WTC11 (cell line): ENCODE measurements around the gene SCN4A. TPM values are rescaled to one million over a fixed set of nuclear protein-coding genes. Genes with fewer than 3 reads are reported as not detected.
"Not testable (repeated sequence)": the region's sequence is repeated elsewhere in the genome, so short reads cannot be mapped to it uniquely, and the experiment has no call there.

ENCODE experiments used
- ATAC-seq: fragments of 200-7000 bp; cut with Tn5 transposase; 2 replicates; pipeline ENCODE4 v1.10.0; 2021; ENCODE audit warnings: mild to moderate bottlenecking, moderate library complexity
- CTCF ChIA-PET: fragments of 300-600 bp; sonication (Branson Sonifier 250); formaldehyde crosslinking; loops from one replicate; lab custom pipeline; 2021; ENCODE audit warnings: antibody characterized with exemption; lab: Charles Lee
- POLR2A ChIA-PET: fragments of 350-600 bp; sonication (Branson Sonifier 250); formaldehyde crosslinking; loops from one replicate; lab custom pipeline; 2021; ENCODE audit warnings: antibody characterized with exemption; lab: Charles Lee
- DNase-seq: peaks from one replicate; pipeline ENCODE4 v3.0.0; 2021; ENCODE audit warnings: low spot score
- H3K27ac Mint-ChIP-seq: 2 replicates; pipeline ENCODE4 v1.8.0; 2021; ENCODE audit warnings: mixed read lengths
- H3K27me3 Mint-ChIP-seq: 2 replicates; pipeline ENCODE4 v1.8.0; 2021; ENCODE audit warnings: low read depth, mild to moderate bottlenecking, moderate library complexity, mixed read lengths
- H3K36me3 Mint-ChIP-seq: 2 replicates; pipeline ENCODE4 v1.8.0; 2021; ENCODE audit warnings: mixed read lengths
- H3K4me1 Mint-ChIP-seq: 2 replicates; pipeline ENCODE4 v1.8.0; 2022; ENCODE audit warnings: mixed read lengths
- H3K4me3 Mint-ChIP-seq: 2 replicates; pipeline ENCODE4 v1.8.0; 2021; ENCODE audit warnings: mild to moderate bottlenecking, moderate library complexity, mixed read lengths
- H3K9me3 Mint-ChIP-seq: 2 replicates; pipeline ENCODE4 v1.8.0; 2021; ENCODE audit warnings: mixed read lengths
- total RNA-seq: library from RNA; stranded (reverse); gene quantifications from 3 replicates; pipeline ENCODE4 v1.2.3, GENCODE V29; 2021
- TF ChIP-seq, protein P1 (sequence below): fragments of 200-600 bp; IDR thresholded peaks from 2 replicates; pipeline ENCODE4 v1.8.0; 2022; ENCODE audit warnings: antibody characterized with exemption

Gene SCN4A
- total RNA-seq, 1 experiment from 2014 or later, result 5.8 TPM

GRCh38 chr17:63907161-63907778 is 65.4 kb downstream of the SCN4A start:
- H3K9me3 Mint-ChIP-seq, H3K4me3 Mint-ChIP-seq, H3K27ac Mint-ChIP-seq: not testable (repeated sequence)
- peaks cover 23% of the 10 kb centered on the region for H3K4me1 Mint-ChIP-seq
- TF ChIP-seq, protein P1, sequence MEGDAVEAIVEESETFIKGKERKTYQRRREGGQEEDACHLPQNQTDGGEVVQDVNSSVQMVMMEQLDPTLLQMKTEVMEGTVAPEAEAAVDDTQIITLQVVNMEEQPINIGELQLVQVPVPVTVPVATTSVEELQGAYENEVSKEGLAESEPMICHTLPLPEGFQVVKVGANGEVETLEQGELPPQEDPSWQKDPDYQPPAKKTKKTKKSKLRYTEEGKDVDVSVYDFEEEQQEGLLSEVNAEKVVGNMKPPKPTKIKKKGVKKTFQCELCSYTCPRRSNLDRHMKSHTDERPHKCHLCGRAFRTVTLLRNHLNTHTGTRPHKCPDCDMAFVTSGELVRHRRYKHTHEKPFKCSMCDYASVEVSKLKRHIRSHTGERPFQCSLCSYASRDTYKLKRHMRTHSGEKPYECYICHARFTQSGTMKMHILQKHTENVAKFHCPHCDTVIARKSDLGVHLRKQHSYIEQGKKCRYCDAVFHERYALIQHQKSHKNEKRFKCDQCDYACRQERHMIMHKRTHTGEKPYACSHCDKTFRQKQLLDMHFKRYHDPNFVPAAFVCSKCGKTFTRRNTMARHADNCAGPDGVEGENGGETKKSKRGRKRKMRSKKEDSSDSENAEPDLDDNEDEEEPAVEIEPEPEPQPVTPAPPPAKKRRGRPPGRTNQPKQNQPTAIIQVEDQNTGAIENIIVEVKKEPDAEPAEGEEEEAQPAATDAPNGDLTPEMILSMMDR, result peak; percentile 29; the same call in 1 of the 2 replicates
- TF ChIP-seq, all 79 proteins: peak for 1; not testable (repeated sequence) for 78
- H3K27me3 Mint-ChIP-seq, POLR2A ChIA-PET, H3K36me3 Mint-ChIP-seq: not testable (repeated sequence)
- peak; percentile 41 for DNase-seq
- peak; percentile 80 for ATAC-seq
- CTCF ChIA-PET, result interaction anchor here (0.7 to 2.2 kb wide), 15 partner anchors 8 to 226 kb away, joined by 3 to 17 read pairs (median 5); partner anchors contain the start of genes GH1 and GH2

DNA sequence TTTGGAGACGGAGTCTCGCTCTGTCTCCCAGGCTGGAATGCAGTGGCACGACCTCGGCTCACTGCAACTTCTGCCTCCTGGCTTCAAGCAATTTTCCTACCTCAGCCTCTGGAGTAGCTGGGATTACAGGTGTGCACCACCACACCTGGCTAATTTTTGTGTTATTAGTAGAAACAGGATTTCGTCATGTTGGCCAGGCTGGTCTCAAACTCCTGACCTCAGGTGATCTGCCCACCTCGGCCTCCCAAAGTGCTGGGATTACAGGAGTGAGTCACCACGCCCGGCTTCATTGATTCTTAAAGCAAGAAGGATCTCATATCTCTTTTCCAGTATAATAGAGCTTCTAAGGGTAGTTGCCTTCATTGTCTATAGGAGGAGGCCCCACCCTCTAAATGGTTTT is 67.9 kb downstream of the SCN4A start:
- CTCF ChIA-PET, result interaction anchor here (0.9 to 3.5 kb wide), 10 partner anchors 12 to 124 kb away, joined by 3 to 28 read pairs (median 6); partner anchors contain the start of genes GH1 and ICAM2

GRCh38 chr17:63903787-63904201 is 68.9 kb downstream of the SCN4A start:
- DNase-seq, H3K27me3 Mint-ChIP-seq, POLR2A ChIA-PET, H3K4me3 Mint-ChIP-seq, H3K9me3 Mint-ChIP-seq, H3K36me3 Mint-ChIP-seq, H3K27ac Mint-ChIP-seq: not testable (repeated sequence)
- H3K4me1 Mint-ChIP-seq, result peaks cover 18% of the 10 kb centered on the region
- TF ChIP-seq, protein P1, result peak; percentile 46
- CTCF ChIA-PET, result interaction anchor here (0.8 to 3.5 kb wide), 17 partner anchors 8 to 230 kb away, joined by 3 to 28 read pairs (median 5); partner anchors contain the start of genes GH1, GH2 and ICAM2
- peak; percentile 39 for ATAC-seq

More for the DNA sequence above, 67.9 kb downstream of the SCN4A start:
- not testable (repeated sequence) for H3K27ac Mint-ChIP-seq, H3K9me3 Mint-ChIP-seq, ATAC-seq, H3K4me3 Mint-ChIP-seq, H3K36me3 Mint-ChIP-seq, H3K27me3 Mint-ChIP-seq, DNase-seq
- peaks cover 18% of the 10 kb centered on the region for H3K4me1 Mint-ChIP-seq
- POLR2A ChIA-PET, result interaction anchor here (0.7 kb wide), 1 partner anchor 706 kb away, joined by 3 read pairs; no protein-coding TSS in a partner anchor

DNA sequence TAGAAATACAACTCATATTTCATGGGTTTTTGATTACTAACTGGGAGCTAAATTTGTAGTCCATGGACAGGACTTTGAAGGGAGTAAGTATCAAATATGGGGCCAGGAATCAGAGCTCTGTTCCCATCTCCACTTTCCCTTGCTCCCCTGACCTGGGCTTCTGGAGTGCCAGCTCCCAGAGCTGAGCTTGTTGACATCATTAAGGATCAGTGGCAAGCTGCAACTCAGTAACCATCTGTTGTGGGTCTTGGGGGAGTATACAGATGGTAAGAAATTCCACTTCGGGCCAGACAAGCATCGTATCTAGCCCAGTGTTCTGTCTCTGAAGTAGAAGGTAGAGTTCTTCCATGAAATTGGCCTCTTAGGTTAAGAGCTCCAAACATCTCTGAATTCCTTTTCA is 70.7 kb downstream of the SCN4A start:
- DNase-seq, POLR2A ChIA-PET, ATAC-seq, H3K9me3 Mint-ChIP-seq, H3K27ac Mint-ChIP-seq, H3K4me3 Mint-ChIP-seq, H3K4me1 Mint-ChIP-seq, H3K27me3 Mint-ChIP-seq, H3K36me3 Mint-ChIP-seq: not testable (repeated sequence)
- CTCF ChIA-PET, result interaction anchor here (1.2 to 2.2 kb wide), 5 partner anchors 12 to 231 kb away, joined by 4 to 11 read pairs (median 5); no protein-coding TSS in a partner anchor

DNA sequence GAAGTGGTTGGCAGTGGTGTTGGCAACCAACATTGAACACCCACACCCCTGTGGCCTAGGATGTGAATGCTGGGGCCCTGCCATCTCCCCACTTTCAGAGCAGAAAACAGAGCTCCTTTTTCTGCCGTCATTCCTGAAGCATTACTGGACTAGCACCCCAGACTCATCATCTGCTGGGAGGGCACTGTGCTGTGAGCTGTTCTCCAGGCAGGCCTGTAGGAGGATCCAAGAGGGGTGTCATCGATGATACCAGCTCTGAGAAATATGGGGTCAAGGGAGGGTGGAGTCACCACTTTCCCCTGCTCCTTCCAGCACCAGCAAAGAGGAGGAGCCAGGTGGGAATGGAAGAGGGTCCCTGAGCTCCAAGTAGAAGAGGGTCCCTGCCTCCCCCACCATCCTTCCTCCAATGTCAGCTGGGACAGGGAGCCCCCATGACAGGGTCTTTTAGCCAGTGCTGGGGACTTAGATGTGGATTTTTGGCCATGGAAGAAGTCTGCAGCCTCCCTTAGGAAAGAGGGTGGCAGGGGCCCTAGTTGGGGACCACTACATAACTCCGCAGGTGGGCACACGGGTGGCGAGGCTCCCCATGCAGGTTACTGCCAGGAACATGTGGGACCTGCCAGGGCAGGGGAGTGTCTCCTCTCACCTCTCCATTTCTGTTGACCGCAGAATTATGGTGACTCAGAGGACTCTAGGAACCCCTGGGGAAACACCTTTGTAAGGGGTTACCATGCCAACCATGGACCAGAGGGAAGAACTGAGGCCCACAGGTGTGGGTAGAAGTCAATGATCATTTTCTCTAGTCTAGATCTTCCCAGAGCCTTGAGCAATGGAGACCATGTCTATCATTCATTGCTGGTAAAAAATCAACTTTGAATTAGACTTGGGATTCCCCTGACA is 73.6 kb downstream of the SCN4A start:
- H3K27me3 Mint-ChIP-seq, DNase-seq, H3K9me3 Mint-ChIP-seq, H3K36me3 Mint-ChIP-seq, H3K27ac Mint-ChIP-seq, H3K4me1 Mint-ChIP-seq, ATAC-seq, H3K4me3 Mint-ChIP-seq, POLR2A ChIA-PET: not testable (repeated sequence)
- CTCF ChIA-PET, result interaction anchor here (0.6 to 1.7 kb wide), 4 partner anchors 8 to 132 kb away, joined by 3 to 7 read pairs (median 4); no protein-coding TSS in a partner anchor

DNA sequence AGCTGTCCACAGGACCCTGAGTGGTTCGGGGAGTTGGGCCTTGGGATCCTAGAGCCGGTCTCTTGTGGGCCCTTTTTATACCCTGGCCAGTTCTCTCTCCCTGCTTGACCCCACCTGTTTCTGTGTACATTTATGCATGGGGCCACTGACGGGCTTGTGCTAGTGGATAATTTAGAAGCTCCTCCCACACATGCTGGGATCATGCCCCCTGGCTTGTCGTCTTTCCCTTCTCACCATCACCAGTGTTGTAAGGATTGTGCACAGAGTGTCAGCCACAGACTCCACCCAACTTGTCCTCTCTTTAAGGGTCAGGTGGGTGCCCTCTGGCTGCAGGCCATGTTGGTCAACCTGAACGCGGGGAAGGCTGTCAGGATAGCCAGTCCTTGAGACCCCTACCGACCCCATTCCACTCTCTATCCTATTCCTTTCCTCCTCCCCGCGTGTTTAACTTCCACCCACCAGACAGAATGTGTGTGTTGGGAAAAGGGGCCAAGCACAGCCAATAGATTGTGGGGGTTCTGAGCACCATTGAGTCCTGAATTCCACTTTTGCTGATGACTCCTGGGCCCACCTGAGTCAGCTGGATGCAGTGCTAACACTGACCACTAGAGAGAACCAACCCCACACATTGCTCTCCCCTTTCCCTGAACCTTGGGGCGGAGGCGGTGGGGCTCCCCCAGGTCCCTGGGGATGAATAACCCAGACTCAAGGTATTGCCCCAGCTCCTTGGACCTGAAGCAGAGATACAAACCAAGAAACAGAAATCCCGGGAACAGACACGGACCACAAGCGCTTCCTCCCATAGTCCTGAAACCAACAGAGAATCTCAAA is 76.0 kb downstream of the SCN4A start, which contains the start of gene CSH1:
TSS of gene CSH1 (minus strand) at position 51 of the 831 bp plus-strand sequence. CDS start 63 bp downstream, outside the sequence.
- CTCF ChIA-PET, result interaction anchor here (0.6 to 0.7 kb wide), 2 partner anchors 14 to 15 kb away, joined by 3 to 4 read pairs; partner anchors contain the start of gene CSHL1
- H3K27ac Mint-ChIP-seq, H3K4me3 Mint-ChIP-seq: not testable (repeated sequence)

DNA sequence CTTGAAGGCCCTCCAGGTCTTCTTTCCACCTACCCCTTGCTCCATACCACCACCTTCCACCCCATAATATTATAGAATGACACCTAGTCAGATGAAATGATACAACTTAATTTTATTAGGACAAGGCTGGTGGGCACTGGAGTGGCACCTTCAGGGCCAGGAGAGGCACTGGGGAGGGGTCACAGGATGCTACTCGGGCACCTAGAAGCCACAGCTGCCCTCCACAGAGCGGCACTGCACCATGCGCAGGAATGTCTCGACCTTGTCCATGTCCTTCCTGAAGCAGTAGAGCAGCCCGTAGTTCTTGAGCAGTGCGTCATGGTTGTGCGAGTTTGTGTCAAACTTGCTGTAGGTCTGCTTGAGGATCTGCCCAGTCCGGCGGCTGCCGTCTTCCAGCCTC is 77.9 kb downstream of the SCN4A start:
- peaks cover 10% of the 10 kb centered on the region for H3K4me1 Mint-ChIP-seq
- H3K36me3 Mint-ChIP-seq, CTCF ChIA-PET, H3K27me3 Mint-ChIP-seq, H3K4me3 Mint-ChIP-seq, DNase-seq, H3K27ac Mint-ChIP-seq, POLR2A ChIA-PET, ATAC-seq, H3K9me3 Mint-ChIP-seq: not testable (repeated sequence)

More for the DNA sequence above, 76.0 kb downstream of the SCN4A start, which contains the start of gene CSH1:
- peak; percentile 84 for ATAC-seq
- H3K36me3 Mint-ChIP-seq, POLR2A ChIA-PET, DNase-seq, H3K27me3 Mint-ChIP-seq, H3K9me3 Mint-ChIP-seq: not testable (repeated sequence)
- H3K4me1 Mint-ChIP-seq, result peaks cover 10% of the 10 kb centered on the region

GRCh38 chr17:63894021-63894420 is 78.7 kb downstream of the SCN4A start:
- H3K27me3 Mint-ChIP-seq, H3K36me3 Mint-ChIP-seq, H3K27ac Mint-ChIP-seq, ATAC-seq, CTCF ChIA-PET, DNase-seq, H3K9me3 Mint-ChIP-seq, H3K4me3 Mint-ChIP-seq, POLR2A ChIA-PET: not testable (repeated sequence)
- H3K4me1 Mint-ChIP-seq, result peaks cover 12% of the 10 kb centered on the region
